HG03175 (cell line): ENCODE data around the gene FBXW7.
"Not testable (repeated sequence)": the region's sequence is repeated elsewhere in the genome, so short reads cannot be mapped to it uniquely, and the experiment has no call there.

Experiments
- ATAC-seq: cut with Tn5 transposase; IDR thresholded peaks from one replicate; pipeline ENCODE4 v1.9.1; 2021; ENCODE audit warnings: mild to moderate bottlenecking, moderate library complexity; ENCODE audit not compliant: unreplicated experiment

Gene FBXW7

DNA sequence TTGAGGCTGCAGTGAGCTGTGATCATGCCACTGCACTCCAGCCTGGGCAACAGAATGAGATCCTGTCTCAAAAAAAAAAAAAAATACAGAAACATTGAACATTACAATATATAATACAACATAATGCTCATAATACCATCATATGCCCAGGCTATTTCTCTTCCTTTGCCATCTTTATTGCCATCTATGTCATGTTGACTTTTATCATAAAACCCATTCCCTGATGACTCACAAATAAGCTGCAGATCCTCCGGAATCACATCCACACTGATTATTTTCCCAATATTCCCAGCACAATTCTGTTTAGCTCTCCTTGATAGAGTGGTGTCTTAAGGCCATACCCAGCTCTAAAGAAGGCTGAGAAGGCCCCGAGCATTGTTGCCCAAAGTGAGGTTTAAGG is 9.2 kb upstream of the FBXW7 start:
- ATAC-seq: no peak

- not testable (repeated sequence) for ATAC-seq
Observed at GRCh38 chr4:152544533-152544932, 8.6 kb upstream of the FBXW7 start.

GRCh38 chr4:152540941-152541340 is 5.0 kb upstream of the FBXW7 start:
- no peak for ATAC-seq

DNA sequence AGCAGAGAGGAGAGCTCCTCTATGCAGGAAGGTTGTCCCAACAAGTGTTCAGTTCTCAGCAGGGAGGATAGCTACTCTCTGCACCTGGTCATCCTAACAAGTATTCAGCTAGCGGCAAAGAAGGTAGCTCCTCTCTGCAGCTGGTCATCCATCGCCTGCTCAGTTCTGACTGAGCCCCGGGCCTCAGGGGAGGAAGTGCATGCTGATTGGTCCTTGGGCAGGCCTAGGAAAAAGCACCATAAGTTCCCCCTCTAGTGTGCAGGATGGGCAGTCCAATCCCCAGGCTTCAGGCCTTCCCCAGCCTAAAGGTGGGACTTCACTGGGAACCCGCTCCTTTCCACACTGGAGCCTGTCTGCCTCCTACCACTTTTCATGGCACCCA is 4.4 kb upstream of the FBXW7 start:
- ATAC-seq: no peak

- no peak for ATAC-seq
Observed at GRCh38 chr4:152539556-152540292, 3.8 kb upstream of the FBXW7 start.

DNA sequence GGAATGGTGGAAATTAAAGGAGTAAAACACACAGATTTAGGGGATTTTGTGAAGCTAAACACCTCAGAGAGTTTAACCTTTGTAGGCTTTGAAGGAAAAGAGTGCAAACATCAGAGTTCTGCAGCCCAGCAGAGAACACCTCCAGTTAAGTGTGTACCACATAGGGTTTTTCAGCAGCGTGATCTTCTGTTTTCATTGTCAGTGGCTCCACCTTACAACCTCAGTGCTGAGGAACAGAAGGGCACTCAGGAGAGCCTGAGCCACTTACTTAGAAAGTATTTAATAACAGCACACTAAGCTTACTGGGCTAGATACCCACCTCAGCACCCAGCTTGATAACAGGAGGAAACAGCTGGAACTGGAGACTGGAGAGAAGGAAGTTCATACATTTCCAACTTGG is 2.0 kb upstream of the FBXW7 start:
- no peak for ATAC-seq

DNA sequence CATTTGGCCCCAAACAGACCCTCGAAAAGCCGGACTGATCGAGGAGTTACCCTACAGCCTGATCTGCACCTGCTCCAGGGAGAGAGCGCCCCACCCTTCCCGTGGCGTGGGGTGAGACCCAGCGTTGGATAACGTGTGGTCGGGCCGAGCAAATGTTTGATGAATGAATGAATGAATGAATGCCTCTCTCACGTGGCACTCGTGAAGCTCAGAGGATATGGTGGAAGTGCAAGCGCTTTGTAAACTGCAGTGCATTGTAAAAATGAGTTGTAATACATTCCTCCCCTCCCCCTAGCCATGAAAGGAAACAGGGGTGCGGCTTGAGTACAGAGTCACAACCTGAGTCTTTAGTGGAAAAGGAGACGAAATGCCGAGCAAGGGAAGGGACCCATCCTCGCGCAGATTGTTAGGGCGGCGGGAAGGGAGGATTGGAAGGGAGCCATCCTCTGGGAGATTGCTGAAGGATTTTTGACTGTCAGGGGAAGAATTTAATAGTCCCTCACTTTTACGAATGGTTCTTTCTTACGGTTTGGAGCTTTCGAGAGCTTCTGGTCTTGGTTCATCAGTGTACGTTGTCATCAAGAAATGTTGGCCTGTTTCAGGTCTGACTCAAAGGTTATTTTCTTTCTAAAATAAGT is 772 bp upstream of the FBXW7 start:
- peak; percentile 44 for ATAC-seq

GRCh38 chr4:152535360-152535902 is 461 bp downstream of the FBXW7 start:
- ATAC-seq: peak; percentile 8

- no peak for ATAC-seq
Observed at GRCh38 chr4:152534541-152535359, 1.1 kb downstream of the FBXW7 start.

- no peak for ATAC-seq
Observed at GRCh38 chr4:152531479-152531878, 4.4 kb downstream of the FBXW7 start.

- no peak for ATAC-seq
Observed at GRCh38 chr4:152530600-152530999, 5.3 kb downstream of the FBXW7 start.

DNA sequence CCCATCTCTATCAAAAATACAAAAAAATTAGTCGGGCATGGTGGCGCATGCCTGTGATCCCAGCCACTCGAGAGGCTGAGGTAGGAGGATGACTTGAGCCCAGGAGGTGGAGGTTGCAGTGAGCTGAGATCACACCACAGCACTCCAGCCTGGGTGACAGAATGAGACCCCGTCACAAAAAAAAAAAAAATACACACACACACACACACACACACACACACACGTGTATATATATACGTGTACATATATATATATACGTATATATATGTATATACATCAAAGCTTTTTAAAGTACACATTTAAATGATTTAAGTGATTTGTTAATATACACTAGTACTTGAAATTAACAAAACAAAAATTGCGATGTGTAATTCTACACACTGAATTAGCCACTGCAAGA is 6.0 kb downstream of the FBXW7 start:
- no peak for ATAC-seq

DNA sequence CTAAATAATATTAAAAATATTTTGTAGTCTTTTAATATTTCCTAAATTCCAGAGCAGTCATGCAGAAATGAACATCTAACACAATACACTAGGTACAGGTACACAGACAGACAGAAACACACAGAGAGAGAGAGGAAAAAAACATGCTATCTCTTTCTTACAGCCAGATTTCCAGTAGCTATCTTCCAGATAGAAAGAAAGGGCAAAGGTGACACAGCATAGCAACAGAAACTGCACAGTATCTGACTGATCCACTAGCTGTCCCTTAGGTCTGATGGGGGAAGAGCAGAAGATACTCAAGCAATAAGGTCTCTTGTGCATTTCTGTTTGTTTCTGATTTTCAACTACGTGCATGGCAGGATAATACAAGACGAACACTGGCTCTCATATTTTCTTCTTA is 7.8 kb downstream of the FBXW7 start:
- no peak for ATAC-seq

GRCh38 chr4:152525878-152526277 is 10.0 kb downstream of the FBXW7 start:
- ATAC-seq: no peak

- peak; percentile 50 for ATAC-seq
Observed at GRCh38 chr4:152524427-152524826, 11.5 kb downstream of the FBXW7 start.

- no peak for ATAC-seq
Observed at GRCh38 chr4:152523731-152524130, 12.2 kb downstream of the FBXW7 start.

DNA sequence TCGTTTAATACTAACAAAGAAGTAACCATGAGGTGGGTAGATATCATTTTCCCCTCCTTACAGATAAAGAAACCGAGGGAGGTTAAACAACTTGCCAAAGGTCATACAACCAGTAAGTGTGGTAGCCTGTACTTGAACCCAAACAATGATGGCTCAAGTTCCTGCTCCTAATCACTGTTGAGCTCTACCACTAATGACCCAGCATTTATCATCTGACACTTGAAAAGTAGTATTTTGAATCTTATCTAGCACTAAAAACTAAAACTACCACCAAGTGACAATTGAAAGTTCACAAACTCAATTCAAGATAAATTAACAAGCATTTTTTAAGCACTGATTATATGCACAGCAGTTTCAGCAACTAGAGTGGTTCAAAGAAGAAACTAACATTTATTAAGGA is 13.1 kb downstream of the FBXW7 start:
- ATAC-seq: no peak

GRCh38 chr4:152522245-152522644 is 13.6 kb downstream of the FBXW7 start:
- no peak for ATAC-seq

GRCh38 chr4:152516156-152516555 is 19.7 kb downstream of the FBXW7 start:
- ATAC-seq: no peak

GRCh38 chr4:152515678-152516077 is 20.2 kb downstream of the FBXW7 start:
- ATAC-seq: no peak

DNA sequence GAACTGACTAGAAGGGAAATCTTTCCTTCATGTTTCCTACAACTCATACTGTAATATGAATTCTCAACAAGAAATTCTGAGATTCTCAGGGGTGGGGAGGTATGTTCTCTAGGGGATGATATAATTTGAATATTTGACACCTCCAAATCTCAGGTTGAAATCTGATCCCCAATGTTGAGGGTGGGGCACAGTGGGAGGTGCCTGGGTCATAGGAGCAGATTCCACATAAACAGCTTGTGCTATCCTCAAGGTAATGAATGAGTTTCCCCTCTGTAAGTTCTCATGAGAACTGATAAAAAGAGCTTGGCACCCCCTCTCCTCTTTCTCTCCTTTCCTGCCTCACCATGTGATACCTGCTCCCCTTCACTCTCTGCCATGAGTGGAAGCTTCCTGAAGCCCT is 21.5 kb downstream of the FBXW7 start:
- no peak for ATAC-seq

- ATAC-seq: no peak
Observed at GRCh38 chr4:152513078-152513477, 22.8 kb downstream of the FBXW7 start.
